Stimulated activated CD8-positive, alpha-beta memory T cell treated with anti-CD3 and anti-CD28 coated beads, Interleukin-7, amount 100 ng/mL, for 4 hours (primary cell): ENCODE results near the gene CATSPERB.
"Not testable (repeated sequence)": the region's sequence is repeated elsewhere in the genome, so short reads cannot be mapped to it uniquely, and the experiment has no call there.

Experiments
- DNase-seq, 2 donors: peaks; one replicate each; pipeline ENCODE4 v3.0.0-alpha.2; 2020; ENCODE audit warnings: low read depth in 2 of 2

CATSPERB gene

DNA sequence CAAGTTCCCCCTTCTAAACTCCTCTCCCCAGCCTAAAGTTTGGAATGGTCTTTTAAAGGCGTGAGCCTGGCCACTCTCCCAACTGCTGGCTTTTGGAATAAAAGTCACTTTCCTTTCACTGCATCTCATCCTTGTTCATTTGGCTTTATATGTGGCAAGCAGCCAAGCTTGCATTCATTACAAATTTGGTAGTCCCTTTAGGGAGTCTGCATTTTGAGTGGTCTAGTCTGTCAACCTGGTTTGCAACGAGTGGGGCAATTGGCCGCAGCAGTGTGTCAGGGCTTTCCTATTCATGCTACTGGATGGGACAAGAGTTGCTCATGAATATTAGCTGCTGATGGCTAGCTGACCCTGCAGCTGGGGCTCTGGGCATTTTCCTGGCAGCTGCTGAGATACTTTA is 57.0 kb downstream of the CATSPERB start:
- no peak for DNase-seq

DNA sequence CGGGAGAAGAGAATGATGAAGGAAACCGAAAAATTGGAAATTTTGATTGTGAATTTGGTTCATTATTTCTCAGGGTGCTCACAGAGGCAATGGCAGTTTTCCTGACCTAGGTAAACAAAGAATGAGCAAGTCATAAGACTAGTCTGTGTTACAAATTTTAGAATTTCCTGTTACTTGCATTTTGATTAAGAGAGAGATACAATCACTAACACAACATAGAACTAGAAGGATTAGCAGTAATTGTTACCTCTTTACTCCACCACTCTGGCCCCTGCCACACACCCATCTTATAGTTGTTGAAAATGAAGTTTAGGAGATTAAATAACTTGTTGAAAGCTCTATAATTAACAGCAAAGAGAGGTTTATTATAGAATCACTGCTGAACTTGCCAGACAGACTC is 62.0 kb downstream of the CATSPERB start:
- DNase-seq: no peak

DNA sequence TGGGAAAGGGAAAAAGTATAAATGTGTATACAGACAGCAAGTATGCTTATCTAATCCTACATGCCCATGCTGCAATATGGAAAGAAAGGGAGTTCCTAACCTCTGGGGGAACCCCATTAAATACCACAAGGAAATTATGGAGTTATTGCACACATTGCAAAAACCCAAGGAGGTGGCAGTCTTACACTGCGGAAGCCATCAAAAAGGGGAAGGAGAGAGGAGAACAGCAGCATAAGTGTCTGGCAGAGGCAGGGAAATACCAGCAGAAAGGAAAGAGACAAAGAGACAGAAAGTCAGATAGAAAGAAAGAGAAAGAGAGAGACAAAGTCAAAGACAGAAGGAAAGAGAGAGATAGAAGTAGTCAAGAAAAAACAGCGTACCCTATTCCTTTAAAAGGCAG is 64.8 kb downstream of the CATSPERB start:
- not testable (repeated sequence) for DNase-seq

GRCh38 chr14:91660790-91661189 is 71.1 kb downstream of the CATSPERB start:
- DNase-seq: no peak

DNA sequence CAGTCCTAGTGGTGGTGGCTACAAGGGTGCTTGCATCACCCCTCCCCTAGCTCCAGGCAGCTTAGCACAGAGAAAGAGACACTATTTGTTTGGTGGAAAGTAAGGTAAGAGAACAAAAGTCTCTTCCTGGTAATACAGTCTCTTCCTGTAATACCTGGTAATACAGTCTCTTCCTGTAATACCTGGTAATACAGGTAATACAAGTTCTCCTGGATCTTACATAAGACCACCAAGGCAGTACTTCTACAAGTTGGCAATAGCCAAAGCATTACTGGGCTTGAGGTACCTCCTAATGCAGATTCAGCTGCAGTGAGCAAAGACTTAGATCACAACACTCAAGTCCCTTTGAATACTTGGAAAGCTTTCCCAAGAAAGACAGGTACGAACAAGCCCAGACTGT is 77.0 kb downstream of the CATSPERB start:
- DNase-seq: no peak

DNA sequence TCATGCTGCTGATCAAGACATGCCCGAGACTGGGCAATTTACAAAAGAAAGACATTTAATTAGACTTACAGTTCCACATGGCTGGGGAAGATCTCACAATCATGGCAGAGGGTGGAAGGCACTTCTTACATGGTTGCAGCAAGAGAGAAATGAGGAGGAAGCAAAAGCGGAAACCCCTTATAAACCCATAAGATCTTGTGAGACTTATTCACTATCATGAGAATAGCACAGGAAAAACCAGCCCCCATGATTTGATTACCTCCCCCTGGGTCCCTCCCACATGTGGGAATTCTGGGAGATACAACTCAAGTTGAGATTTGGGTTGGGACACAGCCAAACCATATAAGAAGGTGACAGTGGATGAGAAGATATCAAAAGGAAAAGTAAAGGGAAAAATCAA is 78.4 kb downstream of the CATSPERB start:
- DNase-seq: no peak

DNA sequence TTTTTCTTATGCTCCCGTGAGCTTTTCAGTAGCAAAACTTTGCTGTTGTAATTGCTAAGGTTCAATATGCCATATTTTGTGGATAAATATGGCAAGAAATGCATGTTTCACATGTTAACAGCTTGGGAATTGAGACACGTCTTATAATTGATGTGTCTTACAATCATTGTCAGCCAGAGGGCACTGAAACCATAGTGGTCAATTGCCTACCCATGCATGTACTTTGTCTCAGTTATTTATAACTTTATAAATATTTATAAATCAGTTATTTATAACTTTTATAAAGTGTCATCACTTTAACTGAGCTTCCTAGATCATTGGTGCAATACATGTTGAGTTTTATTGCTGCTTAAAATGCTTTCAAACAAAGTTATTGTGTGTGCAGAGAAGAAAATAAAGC is 82.0 kb downstream of the CATSPERB start:
- no peak for DNase-seq

- no peak for DNase-seq
These were observed 84.0 kb downstream of the CATSPERB start for GRCh38 chr14:91647856-91648255.

DNA sequence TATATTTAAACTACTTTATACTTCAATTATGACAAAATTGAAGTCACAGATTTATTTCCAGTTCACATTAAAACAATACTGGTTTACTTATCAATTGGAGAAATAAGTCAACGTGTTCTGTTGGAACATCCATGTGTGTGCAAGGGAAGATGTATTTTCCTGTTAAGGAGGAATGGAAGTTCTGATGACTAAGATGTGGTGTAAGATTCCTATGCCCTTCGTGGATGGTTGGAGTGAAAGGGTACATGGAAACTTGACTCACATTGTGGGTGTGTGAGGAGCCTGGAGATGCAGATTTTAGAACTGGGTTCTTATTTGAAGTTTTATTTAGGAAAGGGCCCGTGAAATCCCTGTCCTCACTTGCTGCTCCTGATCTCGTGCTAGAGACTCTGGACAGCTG is 95.3 kb downstream of the CATSPERB start:
- DNase-seq: no peak

GRCh38 chr14:91624757-91625156 is 107.1 kb downstream of the CATSPERB start:
- DNase-seq: no peak

GRCh38 chr14:91614187-91614586 is 117.7 kb downstream of the CATSPERB start:
- no peak for DNase-seq

DNA sequence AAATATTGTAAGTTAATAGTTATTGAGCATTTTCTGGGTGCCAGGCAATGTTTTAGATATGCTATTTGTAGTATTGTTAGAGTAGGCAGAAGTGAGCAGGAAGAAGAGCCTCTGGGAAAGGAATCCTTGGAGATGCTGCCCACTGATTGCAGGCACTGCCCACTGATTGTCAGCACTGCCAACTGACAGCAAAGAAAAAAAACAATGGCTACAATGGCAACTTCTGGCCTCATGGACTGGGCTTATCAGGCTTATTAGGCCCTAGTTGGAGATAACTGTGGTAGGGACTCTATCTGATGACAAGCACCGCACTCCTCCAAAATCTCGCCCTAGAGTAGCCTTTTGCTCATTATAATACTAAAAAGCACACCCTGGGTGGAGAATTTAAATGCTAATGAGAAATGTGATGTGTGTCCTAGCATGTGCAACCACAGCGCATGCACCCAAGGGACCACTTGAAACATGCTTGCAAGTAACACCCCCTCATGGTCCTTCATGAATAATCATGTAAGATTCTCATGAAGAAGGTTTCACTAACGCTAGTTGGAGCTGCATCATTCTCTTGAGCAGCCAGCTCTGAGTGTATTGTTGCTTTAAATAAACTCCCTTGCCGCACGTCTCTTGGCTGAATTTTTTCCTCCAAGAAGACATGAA is 118.3 kb downstream of the CATSPERB start:
- no peak for DNase-seq

GRCh38 chr14:91611528-91611927 is 120.4 kb downstream of the CATSPERB start:
- DNase-seq: no peak

DNA sequence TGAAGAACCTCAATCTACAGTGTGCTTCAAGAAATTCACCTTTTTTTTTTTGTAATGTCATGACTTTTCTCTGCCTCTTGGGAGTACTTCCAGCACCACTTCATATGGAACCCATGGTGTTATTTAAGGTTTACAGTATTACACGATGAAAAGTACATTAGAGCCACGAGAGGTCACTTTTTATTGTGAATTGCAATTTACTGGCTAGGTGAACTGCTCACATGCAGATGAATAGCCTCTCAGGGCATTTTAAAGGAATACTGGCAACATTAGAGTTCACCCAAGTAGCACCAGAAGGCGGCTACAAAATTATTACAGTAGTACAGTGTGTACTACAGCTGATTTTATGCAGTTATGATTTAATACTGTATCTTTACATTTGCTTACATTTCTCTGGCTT is 122.7 kb downstream of the CATSPERB start:
- no peak for DNase-seq

GRCh38 chr14:91607322-91608047 is 124.4 kb downstream of the CATSPERB start:
- no peak for DNase-seq

DNA sequence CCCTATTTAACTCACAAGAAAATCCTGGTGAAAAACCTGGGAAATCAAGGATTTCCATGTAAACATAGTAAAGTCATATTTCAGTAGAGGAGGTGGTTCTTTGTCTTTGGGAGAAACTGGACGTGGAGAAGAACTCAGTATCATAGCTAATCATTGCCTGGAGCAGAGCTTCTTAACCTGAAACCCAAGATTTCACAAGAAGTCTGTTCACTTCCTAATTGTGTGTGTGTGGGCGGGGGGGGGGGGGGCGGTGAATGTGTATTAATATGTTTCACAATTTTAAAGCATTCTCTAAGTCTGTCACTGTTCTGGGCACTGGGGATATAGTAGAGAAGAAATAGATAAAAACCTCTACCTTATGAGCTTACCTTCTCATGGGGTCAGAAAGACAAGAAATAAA is 125.0 kb downstream of the CATSPERB start:
- DNase-seq: no peak

GRCh38 chr14:91604611-91605010 is 127.3 kb downstream of the CATSPERB start:
- DNase-seq: not testable (repeated sequence)

DNA sequence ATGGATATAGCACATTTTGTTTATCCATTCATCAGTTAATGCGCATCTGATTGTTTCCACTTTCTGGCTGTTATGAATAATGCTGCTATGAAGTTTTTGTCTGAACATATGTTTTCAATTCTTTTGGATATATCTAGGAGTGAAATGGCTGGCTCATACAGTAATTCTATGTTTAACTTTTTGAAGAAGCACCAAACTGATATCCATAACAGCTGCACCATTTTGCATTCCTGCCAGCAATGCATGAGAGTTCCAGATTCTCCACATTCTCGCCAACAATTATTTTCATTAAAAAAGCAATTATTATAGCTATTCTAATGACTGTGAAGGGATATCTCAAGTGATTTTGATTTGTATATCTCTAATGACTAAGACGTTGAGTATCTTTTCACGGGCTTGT is 131.9 kb downstream of the CATSPERB start:
- DNase-seq: no peak

DNA sequence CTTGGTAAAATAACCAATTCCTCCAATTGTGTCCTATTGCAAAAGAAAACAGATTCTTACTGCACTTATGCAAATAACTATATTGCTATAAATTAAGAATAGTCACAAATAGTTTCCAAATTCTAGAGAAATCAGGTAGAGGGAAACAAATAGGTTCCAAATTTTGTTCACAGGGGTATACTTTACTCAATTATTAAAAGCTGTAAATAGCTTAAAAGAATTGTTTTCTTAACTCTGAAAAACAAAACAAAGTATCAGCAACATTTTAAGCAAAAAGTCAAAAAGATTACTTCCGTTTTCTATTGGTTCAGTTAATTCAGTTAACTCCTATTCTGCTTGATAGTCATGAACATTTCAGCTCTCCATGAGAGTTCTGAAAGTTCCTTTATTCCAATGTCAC is 136.2 kb downstream of the CATSPERB start:
- DNase-seq: no peak

DNA sequence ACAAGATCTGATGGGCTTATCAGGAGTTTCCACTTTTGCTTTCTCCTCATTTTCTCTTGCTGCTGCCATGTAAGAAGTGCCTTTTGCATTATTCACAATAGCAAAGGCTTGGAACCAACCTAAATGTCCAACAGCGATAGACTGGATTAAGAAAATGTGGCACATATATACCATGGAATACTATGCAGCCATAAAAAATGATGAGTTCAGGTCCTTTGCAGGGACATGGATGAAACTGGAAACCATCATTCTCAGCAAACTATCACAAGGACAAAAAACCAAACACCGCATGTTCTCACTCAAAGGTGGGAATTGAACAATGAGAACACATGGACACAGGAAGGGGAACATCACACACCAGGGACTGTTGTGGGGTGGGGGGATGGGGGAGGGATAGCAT is 137.9 kb downstream of the CATSPERB start:
- DNase-seq: not testable (repeated sequence)

GRCh38 chr14:91586410-91586809 is 145.5 kb downstream of the CATSPERB start:
- DNase-seq: no peak

DNA sequence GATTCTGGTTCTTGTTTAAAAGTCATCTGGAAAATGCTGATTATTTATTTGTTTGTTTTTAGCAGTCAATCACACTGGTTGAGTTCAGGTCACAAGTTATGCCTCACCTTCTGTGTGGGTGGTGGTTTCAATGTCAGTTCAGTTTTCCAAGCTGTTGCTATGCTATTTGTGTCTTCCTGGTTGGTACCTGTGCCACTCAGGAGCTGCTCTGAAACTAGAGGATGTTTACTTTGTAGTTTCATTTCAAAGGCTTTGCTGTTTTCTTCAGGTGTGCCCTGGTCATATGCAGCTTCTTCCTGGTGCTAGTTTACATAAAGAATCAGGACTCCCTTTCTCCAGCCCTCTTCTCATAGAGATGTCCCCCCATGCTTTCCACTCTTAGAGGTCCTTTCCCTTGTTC is 146.0 kb downstream of the CATSPERB start:
- no peak for DNase-seq

DNA sequence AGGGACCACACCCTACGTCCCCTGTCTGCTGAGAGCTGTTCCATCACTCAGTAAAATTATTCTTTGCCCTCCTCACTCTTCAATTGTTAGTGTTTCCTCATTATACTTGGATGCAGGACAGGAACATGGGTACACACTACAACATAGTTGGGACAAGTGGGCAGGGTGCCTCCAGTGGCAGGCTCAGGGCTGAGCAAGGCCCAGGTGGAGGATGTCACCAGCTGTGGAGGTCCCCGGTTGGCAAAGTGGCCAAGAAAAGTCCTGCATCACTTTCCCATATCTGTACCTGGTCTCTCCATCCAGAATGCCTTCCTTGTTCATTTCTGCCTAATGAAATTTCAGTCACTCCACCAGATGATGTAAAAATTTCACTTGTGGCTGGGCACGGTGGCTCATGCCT is 149.1 kb downstream of the CATSPERB start:
- no peak for DNase-seq
